Panc1 (cell line): ENCODE results near the gene DPYSL5. TPM values are rescaled to one million over a fixed set of nuclear protein-coding genes. Genes with fewer than 3 reads are reported as not detected.

Experiments used
- ATAC-seq: fragments of 200-7000 bp; cut with Tn5 transposase; 2 replicates; pipeline ENCODE4 v1.9.1; 2020; ENCODE audit warnings: mild to moderate bottlenecking, moderate library complexity
- BruUV-seq: library from RNA; stranded (reverse); fragments of 400-500 nt; replicated peaks from 2 replicates; lab custom pipeline; 2021; lab: Mats Ljungman, UMichigan
- CTCF ChIA-PET: fragments of 300-600 bp; sonication (Branson Sonifier 250); formaldehyde crosslinking; loops from one replicate; lab custom pipeline; 2022; ENCODE audit warnings: antibody characterized with exemption; lab: Charles Lee
- POLR2A ChIA-PET: fragments of 300-600 bp; sonication (Branson Sonifier 250); formaldehyde crosslinking; loops from one replicate; lab custom pipeline; 2022; ENCODE audit warnings: antibody characterized with exemption; lab: Charles Lee
- DNase-seq: peaks from one replicate; pipeline ENCODE4 v3.0.0-alpha.2; 2010; ENCODE audit warnings: low read depth, low spot score
- H3K27ac ChIP-seq: 2 replicates; pipeline ENCODE4 v1.5.1; 2011; ENCODE audit warnings: mild to moderate bottlenecking, low read length, inconsistent platforms
- H3K27me3 ChIP-seq: fragments of 200-500 bp; sonication (Bioruptor generic); 2 replicates; pipeline ENCODE4 v1.6.0; 2014; ENCODE audit warnings: low read length, inconsistent platforms; ENCODE audit not compliant: control insufficient read depth, insufficient read depth
- H3K36me3 ChIP-seq: fragments of 200-500 bp; sonication (Bioruptor generic); 2 replicates; pipeline ENCODE4 v1.5.1; 2014; ENCODE audit warnings: inconsistent platforms, mild to moderate bottlenecking, low read length, moderate library complexity; ENCODE audit not compliant: control insufficient read depth, insufficient read depth
- H3K4me1 ChIP-seq: 2 replicates; pipeline ENCODE4 v1.5.1; 2011; ENCODE audit warnings: inconsistent platforms, mild to moderate bottlenecking, low read length, moderate library complexity; ENCODE audit not compliant: control insufficient read depth, insufficient read depth
- H3K4me3 ChIP-seq, 2 experiments: 2 replicates each; pipeline ENCODE4 v1.5.1; 2011 to 2012; ENCODE audit warnings: low read depth in 2 of 2, low read length in 2 of 2, mild to moderate bottlenecking in 2 of 2, inconsistent platforms in 1 of 2, moderate library complexity in 1 of 2
- H3K9me3 ChIP-seq: fragments of 200-500 bp; sonication (Bioruptor generic); 2 replicates; pipeline ENCODE4 v1.5.1; 2014; ENCODE audit warnings: low read depth, mild to moderate bottlenecking, inconsistent platforms, low read length, moderate library complexity; ENCODE audit not compliant: control insufficient read depth, insufficient read depth
- CTCF ChIP-seq: fragments of 450-650 bp; IDR thresholded peaks from 2 replicates; pipeline ENCODE4 v1.5.1; 2017; ENCODE audit warnings: mild to moderate bottlenecking
- POLR2AphosphoS5 ChIP-seq: IDR thresholded peaks from 2 replicates; pipeline ENCODE4 v1.6.1; 2012; ENCODE audit warnings: mild to moderate bottlenecking, low read depth, low read length, moderate library complexity
- REST ChIP-seq, 2 experiments: IDR thresholded peaks; 2 replicates each; pipeline ENCODE4 v1.6.1; 2011 to 2012; ENCODE audit warnings: low read depth in 2 of 2, control low read depth in 1 of 2, low read length in 1 of 2, mild to moderate bottlenecking in 1 of 2, moderate library complexity in 1 of 2; ENCODE audit not compliant: insufficient read depth in 1 of 2
- SIN3A ChIP-seq: IDR thresholded peaks from 2 replicates; pipeline ENCODE4 v1.6.1; 2012; ENCODE audit warnings: low read depth, mild to moderate bottlenecking, low read length, moderate library complexity, borderline replicate concordance; ENCODE audit not compliant: insufficient read depth
- TCF7L2 ChIP-seq: IDR thresholded peaks from 2 replicates; pipeline ENCODE4 v1.6.1; 2011; ENCODE audit warnings: mild to moderate bottlenecking, low read depth, low read length, inconsistent platforms
- in situ Hi-C: cut with HindIII; loops from 2 replicates; pipeline ENCODE4 v1.10.0; 2016; ENCODE audit warnings: low sequenced_read_pairs, low pct_unique_long_range_greater_than_20kb
- intact Hi-C: fragments of 100-400 bp; cut with micrococcal nuclease; formaldehyde crosslinking; loops from one replicate; pipeline ENCODE4 v1.10.0; 2022; ENCODE audit not compliant: unreplicated experiment
- total RNA-seq: library from RNA; stranded (reverse); gene quantifications from one replicate; pipeline ENCODE4 v1.2.1, GENCODE V29; 2021; ENCODE audit not compliant: unreplicated experiment

The DPYSL5 gene
- total RNA-seq, 1 experiment from 2014 or later = 0.31 TPM

GRCh38 chr2:26889796-26890195, 41.9 kb downstream of the DPYSL5 start:
- H3K27ac ChIP-seq = no peak overlapping the region
- no TSS peak for BruUV-seq
- H3K27me3 ChIP-seq = peaks cover 3% of the 10 kb centered on the region; the same call in 1 of the 2 replicates
- no peaks in the 10 kb centered on the region for H3K36me3 ChIP-seq
- ChIA-PET POLR2A (interaction anchor here (0.6 kb wide), 1 partner anchor 60 kb away, joined by 4 read pairs; no protein-coding TSS in a partner anchor), CTCF (no interaction called here)
- DNase-seq (no peak), ATAC-seq (no peak)
- H3K4me1 ChIP-seq = no peaks in the 10 kb centered on the region
- in situ Hi-C loops (no loop called here), intact Hi-C loops (no loop called here)
- no peak overlapping the region for H3K4me3 ChIP-seq
- TF ChIP-seq TCF7L2 (no peak), SIN3A (no peak), POLR2AphosphoS5 (no peak), CTCF (no peak), REST (IDR thresholded peaks at IDR 0.05; ENCODE audit: insufficient read depth in 1 of 2, low read depth in 2 of 2, low read length in 1 of 2) (no peak)
- no peaks in the 10 kb centered on the region for H3K9me3 ChIP-seq

- in situ Hi-C loops (no loop called here), intact Hi-C loops (no loop called here)
- Histone ChIP-seq H3K4me1 (no peaks in the 10 kb centered on the region), H3K27ac (no peak overlapping the region), H3K27me3 (peaks cover 3% of the 10 kb centered on the region; the same call in 1 of the 2 replicates), H3K9me3 (no peaks in the 10 kb centered on the region), H3K4me3 (no peak overlapping the region), H3K36me3 (no peaks in the 10 kb centered on the region)
- no TSS peak for BruUV-seq
- TF ChIP-seq SIN3A (no peak), POLR2AphosphoS5 (no peak), REST (IDR thresholded peaks at IDR 0.05; ENCODE audit: insufficient read depth in 1 of 2, low read depth in 2 of 2, low read length in 1 of 2) (no peak), TCF7L2 (no peak), CTCF (no peak)
- CTCF ChIA-PET = no interaction called here
- POLR2A ChIA-PET = interaction anchor here (0.6 kb wide), 1 partner anchor 60 kb away, joined by 4 read pairs; no protein-coding TSS in a partner anchor
- no peak for DNase-seq
- ATAC-seq = no peak
These were observed 42.5 kb downstream of the DPYSL5 start for GRCh38 chr2:26890341-26891000.
